Neutrophil (primary cell): ENCODE measurements around the gene DHRS1.
A peak's percentile ranks its signal among the peaks of the same experiment; 100 is the strongest.

Experiments
- H3K27ac ChIP-seq: fragments of 200-600 bp; sonication (generic); 2 replicates; pipeline ENCODE4 v1.5.1; 2016; ENCODE audit warnings: mild to moderate bottlenecking, moderate library complexity
- H3K27me3 ChIP-seq: fragments of 200-600 bp; sonication (generic); 2 replicates; pipeline ENCODE4 v1.6.0; 2016; ENCODE audit warnings: mild to moderate bottlenecking
- H3K36me3 ChIP-seq: fragments of 200-600 bp; sonication (generic); 2 replicates; pipeline ENCODE4 v1.5.1; 2017
- H3K4me1 ChIP-seq, 2 experiments: fragments of 200-600 bp in 1 of 2; sonication (generic) in 1 of 2; 1 replicate in 1 of 2; 2 replicates in 1 of 2; pipeline versions ENCODE4 v1.5.1 to v1.6.1; 2013 to 2016; ENCODE audit warnings: low read depth in 1 of 2, low read length in 1 of 2, mild to moderate bottlenecking in 1 of 2, moderate library complexity in 1 of 2; ENCODE audit not compliant: control insufficient read depth in 1 of 2, insufficient read depth in 1 of 2
- H3K4me3 ChIP-seq, 2 experiments: fragments of 200-600 bp in 1 of 2; sonication (generic) in 1 of 2; 1 replicate in 1 of 2; 2 replicates in 1 of 2; pipeline ENCODE4 v1.5.1; 2013 to 2016; ENCODE audit warnings: low read depth in 1 of 2, low read length in 1 of 2, mild to moderate bottlenecking in 1 of 2, moderate library complexity in 1 of 2
- H3K9me3 ChIP-seq: fragments of 200-600 bp; sonication (generic); 2 replicates; pipeline ENCODE4 v1.5.1; 2016
- TF ChIP-seq, protein P1 (sequence below): fragments of 200-600 bp; sonication (generic); IDR thresholded peaks from 2 replicates; pipeline ENCODE4 v1.5.1; 2016; ENCODE audit warnings: antibody characterized with exemption

The DHRS1 gene

DNA sequence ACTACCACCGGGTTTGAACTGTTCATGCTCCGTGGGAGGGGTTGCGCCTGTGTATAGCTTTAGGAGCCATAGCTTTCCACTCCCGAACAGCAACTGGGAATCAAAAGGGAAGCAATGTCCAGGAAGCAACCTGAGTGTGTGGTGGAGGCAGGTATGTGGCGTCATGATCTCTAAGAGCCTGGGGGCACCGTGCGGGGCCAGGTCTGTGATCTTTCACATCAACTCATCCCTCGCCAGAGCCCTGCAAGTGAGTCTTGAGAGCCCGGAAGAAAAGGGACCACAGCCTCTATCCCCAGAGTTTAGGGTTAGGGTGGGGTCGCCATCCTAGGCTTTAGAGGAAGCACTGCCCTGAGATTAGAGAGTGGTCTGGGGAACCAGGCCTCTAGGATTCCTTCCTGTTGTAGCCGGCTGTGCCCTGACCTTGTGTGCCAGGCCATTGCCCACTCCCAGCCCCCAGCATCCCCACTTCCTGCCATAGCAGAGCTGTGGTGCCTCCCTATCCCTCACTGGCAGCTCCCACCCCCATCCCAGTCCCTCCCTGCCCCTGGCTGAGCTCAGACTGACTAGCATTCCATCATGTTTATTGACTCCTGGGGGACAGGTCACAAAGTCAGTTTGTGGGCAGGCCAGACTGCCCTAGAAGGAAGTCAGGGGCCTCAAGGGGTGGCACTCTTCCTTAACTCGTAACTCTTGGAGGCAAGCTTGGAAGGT, 36.0 kb upstream of the DHRS1 start:
- TF ChIP-seq, protein P1, sequence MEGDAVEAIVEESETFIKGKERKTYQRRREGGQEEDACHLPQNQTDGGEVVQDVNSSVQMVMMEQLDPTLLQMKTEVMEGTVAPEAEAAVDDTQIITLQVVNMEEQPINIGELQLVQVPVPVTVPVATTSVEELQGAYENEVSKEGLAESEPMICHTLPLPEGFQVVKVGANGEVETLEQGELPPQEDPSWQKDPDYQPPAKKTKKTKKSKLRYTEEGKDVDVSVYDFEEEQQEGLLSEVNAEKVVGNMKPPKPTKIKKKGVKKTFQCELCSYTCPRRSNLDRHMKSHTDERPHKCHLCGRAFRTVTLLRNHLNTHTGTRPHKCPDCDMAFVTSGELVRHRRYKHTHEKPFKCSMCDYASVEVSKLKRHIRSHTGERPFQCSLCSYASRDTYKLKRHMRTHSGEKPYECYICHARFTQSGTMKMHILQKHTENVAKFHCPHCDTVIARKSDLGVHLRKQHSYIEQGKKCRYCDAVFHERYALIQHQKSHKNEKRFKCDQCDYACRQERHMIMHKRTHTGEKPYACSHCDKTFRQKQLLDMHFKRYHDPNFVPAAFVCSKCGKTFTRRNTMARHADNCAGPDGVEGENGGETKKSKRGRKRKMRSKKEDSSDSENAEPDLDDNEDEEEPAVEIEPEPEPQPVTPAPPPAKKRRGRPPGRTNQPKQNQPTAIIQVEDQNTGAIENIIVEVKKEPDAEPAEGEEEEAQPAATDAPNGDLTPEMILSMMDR: no peak
- H3K27me3 ChIP-seq: peaks cover 17% of the 10 kb centered on the region
- H3K4me1 ChIP-seq: peaks cover 89 to 94% of the 10 kb centered on the region in 2 experiments
- H3K9me3 ChIP-seq: no peaks in the 10 kb centered on the region
- H3K27ac ChIP-seq: peak overlapping the region; percentile 21
- H3K36me3 ChIP-seq: peaks cover 33% of the 10 kb centered on the region
- H3K4me3 ChIP-seq: peak overlapping the region in 1 of 2 experiments; percentile 72

DNA sequence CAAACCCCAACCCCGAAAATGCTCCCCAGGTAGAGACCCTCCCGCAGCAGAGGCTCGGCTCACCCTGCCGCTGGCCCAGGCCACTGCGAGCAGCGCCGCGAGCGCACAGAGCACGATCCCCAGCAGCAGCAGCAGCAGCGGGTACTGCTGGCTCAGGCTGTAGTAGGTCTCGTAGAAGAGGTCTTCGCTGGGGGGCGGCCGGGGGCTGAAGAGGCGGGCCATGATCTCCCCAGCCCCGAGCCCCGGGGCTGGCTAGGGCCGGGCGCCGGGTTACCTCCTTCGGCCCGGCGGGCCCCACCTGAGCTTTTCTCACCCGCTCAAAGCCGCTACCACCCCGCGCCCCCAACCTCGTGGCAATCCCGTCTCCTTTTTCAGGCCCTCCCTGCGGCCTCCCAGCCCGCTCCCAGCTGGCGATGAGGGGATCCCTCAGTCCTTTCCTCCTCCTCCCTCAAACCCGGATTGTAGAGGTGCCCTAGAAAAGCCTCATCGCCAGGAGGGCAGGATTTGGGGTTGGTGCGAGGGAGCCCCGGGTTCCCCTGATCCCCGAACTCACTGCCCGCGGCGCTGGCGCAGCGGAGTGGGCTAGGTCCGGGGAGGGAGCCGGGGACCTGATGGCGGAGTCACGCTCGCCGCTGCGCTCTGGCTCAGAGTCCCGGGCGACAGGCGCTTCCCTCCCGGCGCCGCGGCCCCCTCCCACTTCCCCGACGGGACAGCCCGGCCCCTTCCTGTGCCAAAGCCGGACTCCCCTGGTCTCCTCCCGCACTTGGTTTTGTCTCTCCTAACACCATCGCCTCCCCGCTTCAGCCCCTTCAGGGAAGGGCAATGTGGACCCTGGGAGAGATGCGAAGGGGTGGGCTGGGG, 35.1 kb upstream of the DHRS1 start, which contains the start of gene ADCY4:
Gene ADCY4 (minus strand): TSS at position 641 of the 861 bp plus-strand sequence. CDS start 419 bp downstream, at position 222.
- TF ChIP-seq, protein P1: no peak
- peaks cover 17% of the 10 kb centered on the region for H3K27me3 ChIP-seq
- peaks cover 93 to 96% of the 10 kb centered on the region in 2 experiments for H3K4me1 ChIP-seq
- peak within 1 kb of the TSS; percentile 65 to 72 for H3K4me3 ChIP-seq
- H3K27ac ChIP-seq: peak within 1 kb of the TSS; percentile 91
- no peaks in the 10 kb centered on the region for H3K9me3 ChIP-seq
- peaks cover 33% of the 10 kb centered on the region for H3K36me3 ChIP-seq

DNA sequence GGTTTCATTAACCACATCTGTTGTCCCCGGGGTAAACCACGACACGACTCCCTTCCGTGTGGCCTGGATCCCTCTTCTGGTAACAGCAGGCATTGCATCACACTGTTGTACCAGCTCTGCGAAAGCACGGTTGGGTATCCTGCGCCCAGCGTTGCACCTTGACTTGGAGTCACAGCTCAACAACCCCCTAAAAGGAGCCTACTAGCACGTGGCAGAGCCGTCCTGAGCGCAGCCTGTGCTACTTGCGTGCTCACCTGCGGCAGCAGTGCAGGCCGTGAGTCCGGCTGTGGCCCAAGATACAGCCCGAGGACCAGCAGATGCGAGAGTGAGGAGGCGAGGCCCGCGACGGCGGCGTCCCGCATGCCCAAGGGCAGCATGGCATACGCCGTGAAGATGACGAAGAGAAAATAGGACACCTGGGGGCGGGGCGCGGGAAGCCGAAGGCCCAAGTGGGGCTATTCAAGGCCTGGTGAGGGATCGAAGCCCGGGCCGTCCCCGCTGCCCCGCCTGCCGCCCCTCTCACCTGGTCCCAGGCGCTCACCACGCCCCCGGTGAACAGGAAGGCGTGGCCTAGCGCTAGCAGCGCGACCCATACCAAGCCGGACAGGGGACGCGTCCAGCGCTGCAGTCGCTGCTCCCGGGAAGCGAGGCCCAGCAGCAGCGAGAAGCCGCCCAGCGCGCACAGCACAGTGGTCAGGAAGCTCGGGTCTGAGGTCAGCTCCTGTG, 32.9 kb upstream of the DHRS1 start:
- Histone ChIP-seq H3K4me1 (peaks cover 97 to 100% of the 10 kb centered on the region in 2 experiments), H3K27ac (peak overlapping the region; percentile 91), H3K36me3 (peaks cover 18% of the 10 kb centered on the region), H3K4me3 (peak overlapping the region; percentile 65 to 72), H3K9me3 (no peaks in the 10 kb centered on the region), H3K27me3 (peaks cover 17% of the 10 kb centered on the region)
- TF ChIP-seq, protein P1: peak; percentile 84

DNA sequence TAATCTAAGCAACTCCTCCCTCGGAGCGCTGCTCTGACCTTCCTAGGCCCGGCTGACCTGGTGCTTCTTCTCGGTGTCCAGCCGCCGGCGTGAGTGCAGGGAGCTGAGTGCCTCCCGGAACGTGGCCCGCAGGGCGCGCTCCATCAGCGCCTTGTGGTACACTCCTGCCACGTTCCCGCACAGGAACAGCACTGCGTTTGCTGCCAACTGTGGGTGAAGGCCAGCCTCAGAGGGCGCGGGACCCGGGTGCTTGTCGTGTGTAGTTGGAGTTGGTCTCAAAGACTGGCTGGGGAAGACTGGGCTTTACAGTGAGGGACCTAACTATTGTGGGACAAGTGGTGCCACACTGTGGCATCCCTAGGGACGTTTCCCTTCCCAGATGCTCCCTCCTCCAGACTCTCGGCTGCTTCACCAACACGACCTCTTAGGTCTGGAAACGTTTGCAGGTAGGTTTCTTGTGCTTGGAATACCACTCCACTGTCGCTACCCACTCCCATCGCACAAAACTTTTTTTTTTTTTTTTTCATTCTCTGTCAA, 32.2 kb upstream of the DHRS1 start:
- Histone ChIP-seq H3K4me1 (peaks cover 99 to 100% of the 10 kb centered on the region in 2 experiments), H3K27me3 (peaks cover 17% of the 10 kb centered on the region), H3K36me3 (peaks cover 12% of the 10 kb centered on the region), H3K9me3 (no peaks in the 10 kb centered on the region), H3K4me3 (peak overlapping the region; percentile 65 to 72), H3K27ac (peak overlapping the region; percentile 91)
- TF ChIP-seq, protein P1: no peak
